Measurements from ENCODE around the gene CEPT1.

- TF ChIP-seq, protein P1, sequence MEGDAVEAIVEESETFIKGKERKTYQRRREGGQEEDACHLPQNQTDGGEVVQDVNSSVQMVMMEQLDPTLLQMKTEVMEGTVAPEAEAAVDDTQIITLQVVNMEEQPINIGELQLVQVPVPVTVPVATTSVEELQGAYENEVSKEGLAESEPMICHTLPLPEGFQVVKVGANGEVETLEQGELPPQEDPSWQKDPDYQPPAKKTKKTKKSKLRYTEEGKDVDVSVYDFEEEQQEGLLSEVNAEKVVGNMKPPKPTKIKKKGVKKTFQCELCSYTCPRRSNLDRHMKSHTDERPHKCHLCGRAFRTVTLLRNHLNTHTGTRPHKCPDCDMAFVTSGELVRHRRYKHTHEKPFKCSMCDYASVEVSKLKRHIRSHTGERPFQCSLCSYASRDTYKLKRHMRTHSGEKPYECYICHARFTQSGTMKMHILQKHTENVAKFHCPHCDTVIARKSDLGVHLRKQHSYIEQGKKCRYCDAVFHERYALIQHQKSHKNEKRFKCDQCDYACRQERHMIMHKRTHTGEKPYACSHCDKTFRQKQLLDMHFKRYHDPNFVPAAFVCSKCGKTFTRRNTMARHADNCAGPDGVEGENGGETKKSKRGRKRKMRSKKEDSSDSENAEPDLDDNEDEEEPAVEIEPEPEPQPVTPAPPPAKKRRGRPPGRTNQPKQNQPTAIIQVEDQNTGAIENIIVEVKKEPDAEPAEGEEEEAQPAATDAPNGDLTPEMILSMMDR (IDR thresholded peaks at IDR 0.05; ENCODE audit: insufficient read depth, low read length, poor library complexity, severe bottlenecking), result no peak
- no peak for TF ChIP-seq EZH2phosphoT487 (conservative IDR thresholded peaks at IDR 0.05; ENCODE audit: low read length)
Measured at GRCh38 chr1:111225091-111225490, 85.1 kb downstream of the CEPT1 start.
